ENCODE data around the gene GPC5. TPM values are rescaled to one million over a fixed set of nuclear protein-coding genes. Genes with fewer than 3 reads are reported as not detected.

GPC5 gene
- polyA plus RNA-seq, 1 experiment = not detected

- Histone ChIP-seq H3K4me3 (ENCODE audit: low read depth, low read length) (no peak overlapping the region), H3K36me3 (ENCODE audit: control insufficient read depth, insufficient read depth, low read length) (no peaks in the 10 kb centered on the region), H3K27me3 (ENCODE audit: control insufficient read depth, insufficient read depth, low read length) (no peaks in the 10 kb centered on the region)
- DNase-seq (ENCODE audit: low read depth) = no peak
- POLR2A ChIA-PET = no interaction called here
- CTCF ChIA-PET = no interaction called here
- TF ChIP-seq, protein P1, sequence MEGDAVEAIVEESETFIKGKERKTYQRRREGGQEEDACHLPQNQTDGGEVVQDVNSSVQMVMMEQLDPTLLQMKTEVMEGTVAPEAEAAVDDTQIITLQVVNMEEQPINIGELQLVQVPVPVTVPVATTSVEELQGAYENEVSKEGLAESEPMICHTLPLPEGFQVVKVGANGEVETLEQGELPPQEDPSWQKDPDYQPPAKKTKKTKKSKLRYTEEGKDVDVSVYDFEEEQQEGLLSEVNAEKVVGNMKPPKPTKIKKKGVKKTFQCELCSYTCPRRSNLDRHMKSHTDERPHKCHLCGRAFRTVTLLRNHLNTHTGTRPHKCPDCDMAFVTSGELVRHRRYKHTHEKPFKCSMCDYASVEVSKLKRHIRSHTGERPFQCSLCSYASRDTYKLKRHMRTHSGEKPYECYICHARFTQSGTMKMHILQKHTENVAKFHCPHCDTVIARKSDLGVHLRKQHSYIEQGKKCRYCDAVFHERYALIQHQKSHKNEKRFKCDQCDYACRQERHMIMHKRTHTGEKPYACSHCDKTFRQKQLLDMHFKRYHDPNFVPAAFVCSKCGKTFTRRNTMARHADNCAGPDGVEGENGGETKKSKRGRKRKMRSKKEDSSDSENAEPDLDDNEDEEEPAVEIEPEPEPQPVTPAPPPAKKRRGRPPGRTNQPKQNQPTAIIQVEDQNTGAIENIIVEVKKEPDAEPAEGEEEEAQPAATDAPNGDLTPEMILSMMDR (IDR thresholded peaks at IDR 0.05; ENCODE audit: insufficient read depth, low read depth, low read length) = no peak
These were observed 99.9 kb downstream of the GPC5 start for GRCh38 chr13:91498298-91498697.

GRCh38 chr13:91504216-91504615 lies 105.8 kb downstream of the GPC5 start:
- POLR2A ChIA-PET = no interaction called here
- H3K27me3 ChIP-seq (ENCODE audit: control insufficient read depth, insufficient read depth, low read length) = no peaks in the 10 kb centered on the region
- TF ChIP-seq, protein P1 (IDR thresholded peaks at IDR 0.05; ENCODE audit: insufficient read depth, low read depth, low read length) = no peak
- CTCF ChIA-PET = no interaction called here
- no peak overlapping the region for H3K4me3 ChIP-seq (ENCODE audit: low read depth, low read length)
- DNase-seq (ENCODE audit: low read depth) = no peak
- H3K36me3 ChIP-seq (ENCODE audit: control insufficient read depth, insufficient read depth, low read length) = no peaks in the 10 kb centered on the region

GRCh38 chr13:91506759-91507158 lies 108.3 kb downstream of the GPC5 start:
- CTCF ChIA-PET = no interaction called here
- no peaks in the 10 kb centered on the region for H3K36me3 ChIP-seq (ENCODE audit: control insufficient read depth, insufficient read depth, low read length)
- TF ChIP-seq, protein P1 (IDR thresholded peaks at IDR 0.05; ENCODE audit: insufficient read depth, low read depth, low read length) = no peak

GRCh38 chr13:91510058-91510457 lies 111.6 kb downstream of the GPC5 start:
- TF ChIP-seq, protein P1 (IDR thresholded peaks at IDR 0.05; ENCODE audit: insufficient read depth, low read depth, low read length) = no peak
- H3K36me3 ChIP-seq (ENCODE audit: control insufficient read depth, insufficient read depth, low read length) = no peaks in the 10 kb centered on the region
- DNase-seq (ENCODE audit: low read depth) = no peak
- H3K4me3 ChIP-seq (ENCODE audit: low read depth, low read length) = no peak overlapping the region
- ChIA-PET CTCF (no interaction called here), POLR2A (no interaction called here)
- no peaks in the 10 kb centered on the region for H3K27me3 ChIP-seq (ENCODE audit: control insufficient read depth, insufficient read depth, low read length)

More at GRCh38 chr13:91506759-91507158, 108.3 kb downstream of the GPC5 start:
- Histone ChIP-seq H3K27me3 (ENCODE audit: control insufficient read depth, insufficient read depth, low read length) (no peaks in the 10 kb centered on the region), H3K4me3 (ENCODE audit: low read depth, low read length) (no peak overlapping the region)
- no peak for DNase-seq (ENCODE audit: low read depth)
- POLR2A ChIA-PET = no interaction called here

DNA sequence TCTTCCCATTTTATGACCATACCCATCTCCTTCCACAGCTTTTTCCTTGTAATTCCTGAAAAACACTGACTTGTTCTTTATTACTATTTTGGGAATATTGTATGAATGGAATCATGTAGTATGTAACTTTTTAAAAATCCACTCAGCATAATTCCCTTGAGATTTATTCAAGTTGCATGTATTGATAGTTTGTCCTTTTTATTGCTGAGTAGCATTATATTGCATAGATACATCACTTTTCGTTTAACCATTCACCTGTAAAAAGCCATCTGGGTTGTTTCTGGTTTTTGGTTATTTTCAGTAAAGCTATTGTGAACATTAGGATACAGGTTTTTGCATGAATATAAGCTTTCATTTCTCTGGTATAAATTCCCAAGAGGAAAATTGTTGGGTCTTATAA lies 115.4 kb downstream of the GPC5 start:
- TF ChIP-seq, protein P1 (IDR thresholded peaks at IDR 0.05; ENCODE audit: insufficient read depth, low read depth, low read length) = no peak
- CTCF ChIA-PET = no interaction called here
- Histone ChIP-seq H3K36me3 (ENCODE audit: control insufficient read depth, insufficient read depth, low read length) (no peaks in the 10 kb centered on the region), H3K27me3 (ENCODE audit: control insufficient read depth, insufficient read depth, low read length) (no peaks in the 10 kb centered on the region), H3K4me3 (ENCODE audit: low read depth, low read length) (no peak overlapping the region)
- POLR2A ChIA-PET = no interaction called here
- no peak for DNase-seq (ENCODE audit: low read depth)
